GM10266 (cell line): ENCODE data around the gene RARA.

Source experiments
- DNase-seq: peaks from one replicate; pipeline ENCODE4 v3.0.0; 2012; ENCODE audit errors: extremely low spot score
- TF ChIP-seq, protein P1 (sequence below): IDR thresholded peaks from 2 replicates; pipeline ENCODE4 v1.5.1; 2012; ENCODE audit warnings: mild to moderate bottlenecking, low read depth; ENCODE audit not compliant: control insufficient read depth, insufficient read depth; ENCODE audit errors: missing control alignments

RARA gene

DNA sequence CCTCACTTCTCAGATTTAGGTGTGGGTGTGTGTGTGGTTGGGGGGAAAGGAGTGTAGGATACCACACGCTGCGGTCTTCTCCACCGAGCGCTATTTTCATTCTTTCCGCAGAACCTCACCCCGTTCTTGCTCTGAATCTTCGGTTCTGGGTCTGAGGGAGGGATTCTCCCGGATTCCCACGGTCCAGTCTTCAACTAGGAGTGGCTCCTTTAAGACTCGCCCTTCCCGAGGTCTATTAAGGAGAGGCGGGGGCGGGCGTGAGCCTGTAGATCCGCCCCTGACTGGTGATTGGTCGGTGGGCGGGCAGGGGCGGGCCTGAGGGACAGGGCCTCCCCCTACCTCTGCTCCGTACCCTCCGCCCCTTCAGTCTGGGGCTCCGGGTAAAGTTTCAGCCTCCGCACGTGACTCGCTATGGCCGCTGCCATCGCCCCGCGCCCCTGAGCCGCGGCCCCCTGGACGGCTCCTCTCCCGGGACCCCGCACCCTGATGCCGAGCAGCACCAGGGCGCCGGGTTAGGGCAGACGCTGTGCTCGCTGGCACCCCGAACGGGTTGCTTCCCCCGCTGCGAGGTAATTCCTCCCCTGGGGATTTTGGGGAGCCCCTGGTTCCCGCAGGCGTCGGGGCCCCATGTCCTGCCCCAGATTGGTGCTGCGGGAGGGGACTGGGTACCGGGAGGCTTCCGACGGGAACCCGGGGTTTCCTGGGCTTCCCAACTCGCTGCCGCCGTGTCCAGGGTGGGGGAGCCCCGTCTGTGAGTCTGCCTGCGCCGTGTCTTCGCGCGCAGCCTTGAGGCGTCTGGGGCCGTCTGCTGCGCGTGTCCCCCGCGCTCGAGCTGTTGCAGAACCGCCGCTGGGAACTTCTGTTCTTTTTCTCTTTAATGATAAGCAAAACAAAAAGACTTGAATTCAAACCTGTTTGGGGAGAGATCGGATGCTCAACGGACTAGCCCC lies 9.2 kb downstream of the RARA start:
- TF ChIP-seq, protein P1, sequence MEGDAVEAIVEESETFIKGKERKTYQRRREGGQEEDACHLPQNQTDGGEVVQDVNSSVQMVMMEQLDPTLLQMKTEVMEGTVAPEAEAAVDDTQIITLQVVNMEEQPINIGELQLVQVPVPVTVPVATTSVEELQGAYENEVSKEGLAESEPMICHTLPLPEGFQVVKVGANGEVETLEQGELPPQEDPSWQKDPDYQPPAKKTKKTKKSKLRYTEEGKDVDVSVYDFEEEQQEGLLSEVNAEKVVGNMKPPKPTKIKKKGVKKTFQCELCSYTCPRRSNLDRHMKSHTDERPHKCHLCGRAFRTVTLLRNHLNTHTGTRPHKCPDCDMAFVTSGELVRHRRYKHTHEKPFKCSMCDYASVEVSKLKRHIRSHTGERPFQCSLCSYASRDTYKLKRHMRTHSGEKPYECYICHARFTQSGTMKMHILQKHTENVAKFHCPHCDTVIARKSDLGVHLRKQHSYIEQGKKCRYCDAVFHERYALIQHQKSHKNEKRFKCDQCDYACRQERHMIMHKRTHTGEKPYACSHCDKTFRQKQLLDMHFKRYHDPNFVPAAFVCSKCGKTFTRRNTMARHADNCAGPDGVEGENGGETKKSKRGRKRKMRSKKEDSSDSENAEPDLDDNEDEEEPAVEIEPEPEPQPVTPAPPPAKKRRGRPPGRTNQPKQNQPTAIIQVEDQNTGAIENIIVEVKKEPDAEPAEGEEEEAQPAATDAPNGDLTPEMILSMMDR = no peak

GRCh38 chr17:40318830-40319391 lies 9.9 kb downstream of the RARA start:
- no peak for DNase-seq
- TF ChIP-seq, protein P1 = no peak

More for the DNA sequence above, 9.2 kb downstream of the RARA start:
- DNase-seq = peak; percentile 97

GRCh38 chr17:40319651-40320540 lies 10.9 kb downstream of the RARA start:
- TF ChIP-seq, protein P1 = no peak
- no peak for DNase-seq

GRCh38 chr17:40320756-40321523 lies 12.0 kb downstream of the RARA start:
- DNase-seq = no peak

GRCh38 chr17:40321524-40321929 lies 12.5 kb downstream of the RARA start:
- TF ChIP-seq, protein P1 = no peak
- no peak for DNase-seq

More at GRCh38 chr17:40320756-40321523, 12.0 kb downstream of the RARA start:
- TF ChIP-seq, protein P1 = no peak

DNA sequence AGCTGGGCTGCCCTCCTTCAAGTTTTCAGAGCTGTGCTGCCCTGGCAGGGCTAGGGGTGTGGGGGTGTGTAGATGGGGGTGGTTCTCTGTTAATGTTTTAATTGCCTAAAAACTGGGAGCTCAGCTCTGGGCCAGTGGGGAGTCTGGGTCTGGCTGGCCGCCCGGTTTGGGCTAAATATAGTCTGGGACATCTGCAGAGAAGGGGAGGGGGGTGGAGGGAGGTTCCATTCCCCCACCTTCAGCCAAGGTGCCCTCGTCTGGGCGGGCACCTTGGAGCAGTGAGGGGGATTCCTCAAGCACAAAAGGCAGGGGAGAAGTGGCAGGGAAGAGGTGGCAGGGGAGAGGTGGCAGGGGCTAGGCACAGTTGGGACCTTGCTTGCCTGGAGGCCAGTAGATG lies 13.0 kb downstream of the RARA start:
- no peak for DNase-seq
- TF ChIP-seq, protein P1 = no peak
